B cell (primary cell): ENCODE data around the gene ZDHHC14. TPM values are rescaled to one million over a fixed set of nuclear protein-coding genes. Genes with fewer than 3 reads are reported as not detected.
A peak's percentile ranks its signal among the peaks of the same experiment; 100 is the strongest.

Experiments used
- ATAC-seq: fragments of 200-7000 bp; cut with Tn5 transposase; one replicate; pipeline ENCODE4 v1.10.0; 2021; ENCODE audit warnings: low read depth, mild to moderate bottlenecking, moderate number of reproducible peaks, moderate library complexity
- CTCF ChIA-PET: fragments of 350-600 bp; sonication (Branson Sonifier 250); formaldehyde crosslinking; loops from one replicate; lab custom pipeline; 2021; ENCODE audit warnings: antibody characterized with exemption, inconsistent platforms; lab: Charles Lee
- POLR2A ChIA-PET: fragments of 350-600 bp; sonication (Branson Sonifier 250); formaldehyde crosslinking; loops from one replicate; lab custom pipeline; 2021; ENCODE audit warnings: antibody characterized with exemption; lab: Charles Lee
- DNase-seq: peaks from one replicate; pipeline ENCODE4 v3.0.0; 2013
- H2AFZ ChIP-seq: 2 replicates; pipeline ENCODE4 v1.6.1; 2012; ENCODE audit warnings: mild to moderate bottlenecking, low read depth, low read length; ENCODE audit not compliant: insufficient read depth, poor library complexity, severe bottlenecking
- H3K27ac ChIP-seq, 2 donors: 1 replicate in 1 of 2; 2 replicates in 1 of 2; pipeline ENCODE4 v1.5.1; 2012 to 2013; ENCODE audit warnings: low read length in 2 of 2, mild to moderate bottlenecking in 2 of 2, moderate library complexity in 1 of 2
- H3K27me3 ChIP-seq, 4 experiments: fragments of 200-600 bp in 1 of 4; sonication (generic) in 1 of 4; replicated peaks in 1 of 4; 1 replicate in 2 of 4; 2 replicates in 2 of 4; pipeline versions ENCODE4 v1.6.1 to v1.7.0; 2013 to 2016; ENCODE audit warnings: low read length in 3 of 4, mild to moderate bottlenecking in 2 of 4, mixed read lengths in 1 of 4, moderate library complexity in 1 of 4; ENCODE audit not compliant: insufficient read depth in 4 of 4, control insufficient read depth in 3 of 4; ENCODE audit errors: control extremely low read depth in 1 of 4
- H3K36me3 ChIP-seq, 2 experiments: replicated peaks in 1 of 2; 1 replicate in 1 of 2; 2 replicates in 1 of 2; pipeline versions ENCODE4 v1.6.1 to v1.7.1; 2013; ENCODE audit warnings: low read length in 1 of 2; ENCODE audit not compliant: insufficient read depth in 2 of 2, control insufficient read depth in 1 of 2; ENCODE audit errors: control extremely low read depth in 1 of 2, extremely low read depth in 1 of 2
- H3K4me1 ChIP-seq, 2 donors: fragments of 200-600 bp in 1 of 2; sonication (generic) in 1 of 2; 1 replicate in 1 of 2; 2 replicates in 1 of 2; pipeline versions ENCODE4 v1.5.1 to v1.6.1; 2013 to 2017; ENCODE audit warnings: low read length in 2 of 2; ENCODE audit not compliant: control insufficient read depth in 2 of 2, insufficient read depth in 2 of 2
- H3K4me2 ChIP-seq: replicated peaks from 2 replicates; pipeline ENCODE3; 2012; ENCODE audit warnings: mild to moderate bottlenecking, low read depth, low read length; ENCODE audit not compliant: poor library complexity, severe bottlenecking
- H3K4me3 ChIP-seq, 5 experiments: fragments of 200-600 bp in 1 of 5; sonication (generic) in 1 of 5; 1 replicate in 3 of 5; 2 replicates in 2 of 5; pipeline versions ENCODE4 v1.5.1 to v1.7.0; 2011 to 2016; ENCODE audit warnings: low read length in 4 of 5, mild to moderate bottlenecking in 4 of 5, low read depth in 2 of 5, control low read depth in 1 of 5, moderate library complexity in 1 of 5; ENCODE audit not compliant: insufficient read depth in 1 of 5; ENCODE audit errors: control extremely low read depth in 1 of 5, extremely low read depth in 1 of 5
- H3K79me2 ChIP-seq: fragments of 200-600 bp; sonication (generic); one replicate; pipeline ENCODE4 v1.6.0; 2016; ENCODE audit warnings: low read length; ENCODE audit not compliant: control insufficient read depth, insufficient read depth
- H3K9ac ChIP-seq: fragments of 200-600 bp; sonication (generic); 2 replicates; pipeline ENCODE4 v1.6.1; 2017; ENCODE audit warnings: mild to moderate bottlenecking, low read length, moderate library complexity
- H3K9me3 ChIP-seq, 3 donors: one replicate each; pipeline versions ENCODE4 v1.6.1 to v1.7.1; 2013; ENCODE audit warnings: low read length in 2 of 3; ENCODE audit not compliant: control insufficient read depth in 2 of 3, insufficient read depth in 1 of 3; ENCODE audit errors: control extremely low read depth in 1 of 3
- H4K20me1 ChIP-seq: 2 replicates; pipeline ENCODE4 v1.6.0; 2012; ENCODE audit warnings: mild to moderate bottlenecking, low read length; ENCODE audit not compliant: insufficient read depth, control insufficient read depth, poor library complexity, severe bottlenecking
- H3K27ac Mint-ChIP-seq: one replicate; pipeline ENCODE4 v1.8.0; 2021; ENCODE audit warnings: mixed read lengths
- H3K27me3 Mint-ChIP-seq: one replicate; pipeline ENCODE4 v1.8.0; 2021; ENCODE audit warnings: mixed read lengths
- H3K4me1 Mint-ChIP-seq: one replicate; pipeline ENCODE4 v1.8.0; 2021; ENCODE audit warnings: mixed read lengths
- H3K4me3 Mint-ChIP-seq: one replicate; pipeline ENCODE4 v1.8.0; 2021; ENCODE audit warnings: mixed read lengths
- H3K9me3 Mint-ChIP-seq: one replicate; pipeline ENCODE4 v1.8.0; 2022; ENCODE audit warnings: mixed read lengths; ENCODE audit not compliant: insufficient read depth
- CTCF ChIP-seq: fragments of 200-600 bp; IDR thresholded peaks from one replicate; pipeline ENCODE4 v1.8.0; 2022; ENCODE audit warnings: antibody characterized with exemption, mild to moderate bottlenecking
- EZH2 ChIP-seq: IDR thresholded peaks from 2 replicates; pipeline ENCODE4 v1.6.1; 2012; ENCODE audit warnings: borderline replicate concordance, low read depth, mild to moderate bottlenecking, moderate library complexity, low read length; ENCODE audit not compliant: insufficient read depth, poor library complexity, severe bottlenecking
- WGBS: methylation state at CpG from one replicate; pipeline ENCODE4 v1.1.5; 2013; ENCODE audit warnings: missing lambda C conversion rate; ENCODE audit not compliant: insufficient coverage; 5-methylcytosine and 5-hydroxymethylcytosine counted together
- intact Hi-C: fragments of 100-400 bp; cut with micrococcal nuclease; formaldehyde crosslinking; loops from one replicate; pipeline ENCODE4 v1.10.0; 2022
- polyA plus RNA-seq: library from polyadenylated mRNA; depleted of rRNA; stranded (reverse); fragments of >200 nt; gene quantifications from 2 replicates; pipeline ENCODE4 v1.2.3, GENCODE V29; 2012
- total RNA-seq, 2 donors: library from RNA; stranded (reverse); fragments of 120-200 nt in 1 of 2; gene quantifications; 1 replicate in 1 of 2; 2 replicates in 1 of 2; pipeline versions ENCODE4 v1.2.3 to v1.2.4, GENCODE V29; 2013 to 2022

ZDHHC14 gene
- total and polyA plus RNA-seq, 2 donors (not counting 1 experiment from before 2014, with no cell fraction given), result 8.8 to 50.4 TPM

DNA sequence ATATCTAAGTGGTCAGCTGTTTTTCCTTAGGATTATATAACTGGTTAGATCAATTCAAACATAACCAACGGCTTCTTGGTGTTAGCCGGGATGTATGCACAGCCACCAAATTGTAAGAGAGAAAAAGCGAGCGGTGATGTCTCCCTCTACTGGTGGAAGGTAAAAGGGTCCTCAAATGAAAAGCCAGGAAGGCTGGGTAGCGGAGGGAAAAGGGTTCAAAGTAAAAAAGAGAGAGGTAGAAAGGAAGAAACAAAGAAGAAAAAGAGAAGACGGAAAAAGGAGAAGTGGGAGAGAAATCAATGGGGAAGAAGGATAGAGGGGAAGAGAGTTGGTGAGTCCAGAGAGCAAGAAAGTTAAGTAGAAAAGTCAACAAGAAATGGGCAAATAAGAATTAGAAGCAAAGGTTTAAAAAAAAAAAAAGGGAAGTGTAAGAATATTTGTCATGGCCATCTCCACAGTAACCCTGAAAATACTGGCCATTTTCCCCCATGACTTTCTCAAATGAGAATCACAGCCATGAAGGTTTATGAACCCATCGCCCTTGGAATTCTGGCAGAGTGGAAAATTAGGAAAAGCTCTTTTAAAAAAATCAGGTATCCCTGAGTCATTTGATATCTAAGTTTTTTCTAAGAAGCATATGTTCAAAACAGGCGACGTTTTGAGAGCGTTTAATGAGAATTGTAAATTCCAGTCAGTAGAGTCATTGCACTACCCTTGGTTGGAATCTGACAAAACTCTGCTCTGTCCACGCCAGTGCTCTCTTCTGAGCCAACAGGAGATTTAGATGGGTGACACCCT, 286.4 kb downstream of the ZDHHC14 start:
- H3K4me2 ChIP-seq, result peak overlapping the region; percentile 66
- H3K27ac Mint-ChIP-seq, result peak overlapping the region; percentile 48
- H3K79me2 ChIP-seq, result no peaks in the 10 kb centered on the region
- H3K27me3 ChIP-seq, result no peaks in the 10 kb centered on the region
- DNase-seq (peak; percentile 82), ATAC-seq (peak; percentile 74)
- H3K27ac ChIP-seq, result no peak overlapping the region
- peaks cover 9 to 10% of the 10 kb centered on the region in 2 donors for H3K4me1 ChIP-seq
- H3K9ac ChIP-seq, result peak overlapping the region; percentile 18
- peak overlapping the region; percentile 59 for H3K4me3 Mint-ChIP-seq
- H3K27me3 Mint-ChIP-seq, result no peaks in the 10 kb centered on the region
- peaks cover 8% of the 10 kb centered on the region for H3K4me1 Mint-ChIP-seq
- H3K9me3 Mint-ChIP-seq, result no peaks in the 10 kb centered on the region
- peaks cover 0 to 14% of the 10 kb centered on the region in 2 experiments for H3K36me3 ChIP-seq
- ChIA-PET POLR2A (interaction anchor here (0.7 kb wide), 2 partner anchors 342 to 352 kb away, joined by 3 to 4 read pairs; no protein-coding TSS in a partner anchor), CTCF (interaction anchor here (0.6 to 8.4 kb wide), 46 partner anchors 7 to 836 kb away, joined by 3 to 155 read pairs (median 5); partner anchors contain the start of gene TMEM242)
- H3K4me3 ChIP-seq, result no peak overlapping the region
- H2AFZ ChIP-seq, result peak overlapping the region; percentile 72
- no peaks in the 10 kb centered on the region for H4K20me1 ChIP-seq
- intact Hi-C loops, result loop anchor here (1.0 to 10.0 kb wide), 7 partner anchors 70 to 353 kb away; partner anchors contain the start of gene ZDHHC14
- peak; percentile 95 for TF ChIP-seq CTCF
- TF ChIP-seq EZH2, result no peak
- WGBS, result 26% methylated on average over 8 of the region's 11 CpGs
- no peaks in the 10 kb centered on the region for H3K9me3 ChIP-seq
